Ammon's horn (tissue), 1 donor: ENCODE measurements around the gene ANLN.
"Not testable (repeated sequence)": the region's sequence is repeated elsewhere in the genome, so short reads cannot be mapped to it uniquely, and the experiment has no call there.

Experiments
- DNase-seq: peaks from one replicate; pipeline ENCODE4 v3.0.0-alpha.2; 2016; ENCODE audit warnings: low spot score

The ANLN gene

GRCh38 chr7:36389371-36390198 lies at the start of gene ANLN:
ANLN (plus strand) TSS chr7:36389862; CDS start chr7:36390027, 165 bp downstream.
- peak; percentile 95 for DNase-seq

GRCh38 chr7:36343548-36343947 lies 46.1 kb upstream of the ANLN start:
- no peak for DNase-seq

GRCh38 chr7:36344622-36345021 lies 45.0 kb upstream of the ANLN start:
- no peak for DNase-seq

GRCh38 chr7:36346260-36346831 lies 43.3 kb upstream of the ANLN start:
- no peak for DNase-seq

GRCh38 chr7:36348256-36348655 lies 41.4 kb upstream of the ANLN start:
- no peak for DNase-seq

- DNase-seq: no peak
Measured at GRCh38 chr7:36348771-36349170, 40.9 kb upstream of the ANLN start.

- DNase-seq: no peak
Measured at GRCh38 chr7:36349626-36350025, 40.0 kb upstream of the ANLN start.

- DNase-seq: no peak
Measured at GRCh38 chr7:36355490-36355889, 34.2 kb upstream of the ANLN start.

GRCh38 chr7:36357054-36357453 lies 32.6 kb upstream of the ANLN start:
- DNase-seq: peak; percentile 9

- DNase-seq: no peak
Measured at GRCh38 chr7:36358589-36358988, 31.1 kb upstream of the ANLN start.

GRCh38 chr7:36360244-36360643 lies 29.4 kb upstream of the ANLN start:
- no peak for DNase-seq

- DNase-seq: no peak
Measured at GRCh38 chr7:36361227-36361626, 28.4 kb upstream of the ANLN start.

GRCh38 chr7:36363515-36363914 lies 26.1 kb upstream of the ANLN start:
- no peak for DNase-seq

GRCh38 chr7:36366005-36366717 lies 23.5 kb upstream of the ANLN start:
- DNase-seq: no peak

GRCh38 chr7:36366718-36367560 lies 22.7 kb upstream of the ANLN start:
- peak; percentile 93 for DNase-seq

- no peak for DNase-seq
Measured at GRCh38 chr7:36367561-36368077, 22.0 kb upstream of the ANLN start.

GRCh38 chr7:36368496-36368895 lies 21.2 kb upstream of the ANLN start:
- no peak for DNase-seq

GRCh38 chr7:36369171-36369570 lies 20.5 kb upstream of the ANLN start:
- no peak for DNase-seq

GRCh38 chr7:36370046-36370445 lies 19.6 kb upstream of the ANLN start:
- peak; percentile 67 for DNase-seq

GRCh38 chr7:36372156-36372555 lies 17.5 kb upstream of the ANLN start:
- DNase-seq: no peak

- not testable (repeated sequence) for DNase-seq
Measured at GRCh38 chr7:36378555-36378954, 11.1 kb upstream of the ANLN start.
